Endothelial cell of umbilical vein (primary cell): ENCODE data around the gene EFNA4. TPM values are rescaled to one million over a fixed set of nuclear protein-coding genes. Genes with fewer than 3 reads are reported as not detected.

Source experiments
- BruUV-seq: library from RNA; stranded (reverse); fragments of 400-500 nt; replicated peaks from 2 replicates; lab custom pipeline; 2021; lab: Mats Ljungman, UMichigan
- CTCF ChIA-PET: fragments of 300-600, 350-600 bp; sonication (Branson Sonifier 250); formaldehyde crosslinking; loops from one replicate; lab custom pipeline; 2021; ENCODE audit warnings: antibody characterized with exemption, inconsistent platforms; lab: Charles Lee
- POLR2A ChIA-PET: fragments of 300-600, 350-600 bp; sonication (Branson Sonifier 250); formaldehyde crosslinking; loops from one replicate; lab custom pipeline; 2021; ENCODE audit warnings: antibody characterized with exemption, inconsistent platforms; lab: Charles Lee
- DNase-seq: peaks from one replicate; pipeline ENCODE4 v3.0.0-alpha.2; 2011; ENCODE audit warnings: low read depth, low spot score
- FAIRE-seq: peaks from 2 replicates; lab custom pipeline; 2011; peaks lifted over from hg19 to GRCh38; lab: Jason Lieb, UNC
- H2AFZ ChIP-seq: 2 replicates; pipeline ENCODE4 v1.6.0; 2012; ENCODE audit warnings: low read depth, low read length, control low read depth, inconsistent platforms
- H3K27ac ChIP-seq: 2 replicates; pipeline ENCODE4 v1.5.1; 2011; ENCODE audit warnings: low read depth, mild to moderate bottlenecking, control low read depth, low read length, moderate library complexity; ENCODE audit not compliant: insufficient read depth
- H3K27me3 ChIP-seq, 2 experiments: 2 replicates each; pipeline versions ENCODE4 v1.6.0 to v1.6.1; 2011; ENCODE audit warnings: low read length in 2 of 2, mixed read lengths in 1 of 2; ENCODE audit not compliant: control insufficient read depth in 2 of 2, insufficient read depth in 2 of 2
- H3K36me3 ChIP-seq, 2 experiments: 2 replicates in 1 of 2; 3 replicates in 1 of 2; pipeline ENCODE4 v1.5.1; 2011; ENCODE audit warnings: low read length in 2 of 2, mild to moderate bottlenecking in 1 of 2, moderate library complexity in 1 of 2; ENCODE audit not compliant: control insufficient read depth in 2 of 2, insufficient read depth in 2 of 2; ENCODE audit errors: extremely low read depth in 1 of 2
- H3K4me1 ChIP-seq: 3 replicates; pipeline ENCODE4 v1.5.1; 2011; ENCODE audit warnings: mild to moderate bottlenecking, low read length; ENCODE audit not compliant: control insufficient read depth, insufficient read depth; ENCODE audit errors: extremely low read depth
- H3K4me2 ChIP-seq: 2 replicates; pipeline ENCODE4 v1.6.1; 2011; ENCODE audit warnings: low read length, control low read depth, mixed read lengths; ENCODE audit not compliant: insufficient read depth
- H3K4me3 ChIP-seq, 3 experiments: fragments of 200-600 bp in 1 of 3; sonication (generic), shearing (Covaris generic) in 1 of 3; replicated peaks in 1 of 3; 2 replicates each; pipeline ENCODE4 v1.5.1; 2011 to 2016; ENCODE audit warnings: control low read depth in 3 of 3, low read length in 3 of 3, mild to moderate bottlenecking in 2 of 3, inconsistent platforms in 1 of 3, low read depth in 1 of 3, moderate library complexity in 1 of 3; ENCODE audit not compliant: insufficient read depth in 1 of 3
- H3K79me2 ChIP-seq: 2 replicates; pipeline ENCODE4 v1.6.0; 2012; ENCODE audit warnings: low read length, inconsistent platforms; ENCODE audit not compliant: control insufficient read depth, insufficient read depth
- H3K9ac ChIP-seq: replicated peaks from 2 replicates; pipeline ENCODE3; 2011; ENCODE audit warnings: low read length, control low read depth; ENCODE audit not compliant: insufficient read depth; ENCODE audit errors: extremely low read depth
- H3K9me1 ChIP-seq: replicated peaks from 3 replicates; pipeline ENCODE4 v1.6.0; 2011; ENCODE audit warnings: mild to moderate bottlenecking, low read length; ENCODE audit not compliant: control insufficient read depth, insufficient read depth; ENCODE audit errors: extremely low read depth
- H3K9me3 ChIP-seq: replicated peaks from 2 replicates; pipeline ENCODE4 v1.5.1; 2012; ENCODE audit warnings: low read length, inconsistent platforms; ENCODE audit not compliant: control insufficient read depth, insufficient read depth
- H4K20me1 ChIP-seq: replicated peaks from 2 replicates; pipeline ENCODE3; 2011; ENCODE audit warnings: mild to moderate bottlenecking, low read length; ENCODE audit not compliant: control insufficient read depth, insufficient read depth; ENCODE audit errors: extremely low read depth
- CTCF ChIP-seq, 2 donors: IDR thresholded peaks; 1 replicate in 1 of 2; 2 replicates in 1 of 2; pipeline ENCODE4 v1.5.1; 2011; ENCODE audit warnings: low read length in 2 of 2, mild to moderate bottlenecking in 2 of 2, moderate library complexity in 2 of 2, control low read depth in 1 of 2, inconsistent platforms in 1 of 2, low read depth in 1 of 2; ENCODE audit not compliant: insufficient read depth in 1 of 2; ENCODE audit errors: extremely low read depth in 1 of 2
- EZH2 ChIP-seq: IDR thresholded peaks from 2 replicates; pipeline ENCODE4 v1.6.1; 2012; ENCODE audit warnings: borderline replicate concordance, low read depth, mild to moderate bottlenecking, moderate library complexity, low read length, inconsistent platforms; ENCODE audit not compliant: severe bottlenecking
- FOS ChIP-seq: IDR thresholded peaks from 2 replicates; pipeline ENCODE4 v1.6.1; 2011; ENCODE audit warnings: mild to moderate bottlenecking, low read length, moderate library complexity, borderline replicate concordance; ENCODE audit not compliant: insufficient read depth
- GATA2 ChIP-seq: IDR thresholded peaks from 2 replicates; pipeline ENCODE4 v1.7.0; 2011; ENCODE audit warnings: low read depth, mild to moderate bottlenecking, moderate library complexity, mixed read lengths, low read length; ENCODE audit not compliant: insufficient read length, insufficient read depth
- JUN ChIP-seq: IDR thresholded peaks from 2 replicates; pipeline ENCODE4 v1.6.1; 2011; ENCODE audit warnings: borderline replicate concordance, low read depth; ENCODE audit not compliant: insufficient read length, insufficient read depth
- MAX ChIP-seq: IDR thresholded peaks from 2 replicates; pipeline ENCODE4 v1.6.1; 2011; ENCODE audit not compliant: insufficient read depth, insufficient read length
- MYC ChIP-seq: IDR thresholded peaks from one replicate; pipeline ENCODE4 v1.6.1; 2011; ENCODE audit warnings: mild to moderate bottlenecking, low read depth, low read length
- POLR2A ChIP-seq: IDR thresholded peaks from 2 replicates; pipeline ENCODE4 v1.6.1; 2012; ENCODE audit warnings: low read depth, mild to moderate bottlenecking, control low read depth, low read length
- POLR2AphosphoS5 ChIP-seq: IDR thresholded peaks from 2 replicates; pipeline ENCODE4 v1.6.1; 2012; ENCODE audit warnings: low read depth, mild to moderate bottlenecking, control low read depth, low read length, moderate library complexity; ENCODE audit not compliant: insufficient read depth
- dilution Hi-C: fragments of 300-500 bp; cut with MboI; formaldehyde crosslinking; loops from one replicate; pipeline ENCODE4 v1.15.0; 2019; ENCODE audit warnings: low sequenced_read_pairs; ENCODE audit not compliant: extremely low pct_ligation_motif_present
- intact Hi-C: fragments of 100-400 bp; cut with micrococcal nuclease; formaldehyde crosslinking; loops from one replicate; pipeline ENCODE4 v1.10.0; 2022
- polyA plus RNA-seq, 4 experiments: library from polyadenylated mRNA; depleted of rRNA in 3 of 4; stranded (reverse) in 3 of 4; unstranded in 1 of 4; fragments of >200 nt; gene quantifications; 2 replicates each; pipeline versions ENCODE4 v1.2.1 to v1.2.3, GENCODE V29; 2011 to 2012; ENCODE audit warnings: missing spikeins in 1 of 4
- total RNA-seq: library from RNA; stranded (reverse); gene quantifications from 2 replicates; pipeline ENCODE4 v1.2.3, GENCODE V29; 2021

The EFNA4 gene
- total and polyA plus RNA-seq, 2 donors (not counting 3 experiments of a cell fraction or from before 2014, with no cell fraction given): 16.5 to 25.2 TPM

DNA sequence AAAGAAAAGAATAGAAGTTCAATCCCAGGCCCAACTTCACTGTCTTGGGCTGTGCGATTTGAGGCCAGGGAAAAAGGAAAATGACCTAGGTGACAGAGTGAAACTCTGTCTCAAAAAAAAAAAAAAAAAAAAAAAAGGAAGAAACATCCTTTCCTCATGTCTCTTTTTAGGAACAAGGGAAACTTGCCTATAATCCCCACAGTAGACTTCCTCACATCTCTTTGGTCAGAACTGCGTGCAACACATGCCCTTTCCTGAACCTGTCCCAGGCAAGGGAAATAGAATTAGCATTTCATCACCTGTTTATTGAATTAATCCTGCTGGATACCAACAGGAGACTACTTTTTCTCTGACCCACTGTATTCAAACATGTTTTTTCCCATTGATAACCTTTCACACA is 27.6 kb upstream of the EFNA4 start:
- Histone ChIP-seq H3K9me3 (no peaks in the 10 kb centered on the region), H2AFZ (no peak overlapping the region), H3K79me2 (no peaks in the 10 kb centered on the region), H3K4me2 (no peak overlapping the region), H3K4me1 (peaks cover 4% of the 10 kb centered on the region), H3K9me1 (no peaks in the 10 kb centered on the region), H4K20me1 (no peaks in the 10 kb centered on the region), H3K36me3 (no peaks in the 10 kb centered on the region), H3K27me3 (peaks cover 0 to 5% of the 10 kb centered on the region in 2 experiments), H3K9ac (no peak overlapping the region), H3K27ac (no peak overlapping the region), H3K4me3 (no peak overlapping the region)
- dilution Hi-C loops: no loop called here
- FAIRE-seq: no peak
- ChIA-PET POLR2A (no interaction called here), CTCF (interaction anchor here (1.8 kb wide), 1 partner anchor 19 kb away, joined by 8 read pairs; no protein-coding TSS in a partner anchor)
- no TSS peak for BruUV-seq
- TF ChIP-seq POLR2A: no peak
- TF ChIP-seq FOS: no peak
- no peak for TF ChIP-seq MYC
- TF ChIP-seq POLR2AphosphoS5: no peak
- no peak for TF ChIP-seq EZH2
- TF ChIP-seq MAX: no peak
- TF ChIP-seq JUN: no peak
- no peak for TF ChIP-seq GATA2
- TF ChIP-seq CTCF (IDR thresholded peaks at IDR 0.05; ENCODE audit: extremely low read depth in 1 of 2, insufficient read depth in 1 of 2, low read depth in 1 of 2, low read length in 2 of 2): no peak
- intact Hi-C loops: no loop called here
- no peak for DNase-seq
